ENCODE results near the gene PRKAG2. TPM values are rescaled to one million over a fixed set of nuclear protein-coding genes. Genes with fewer than 3 reads are reported as not detected.
"Not testable (repeated sequence)": the region's sequence is repeated elsewhere in the genome, so short reads cannot be mapped to it uniquely, and the experiment has no call there.

Gene PRKAG2
- total RNA-seq, 1 experiment from 2014 or later, result 28.2 TPM

DNA sequence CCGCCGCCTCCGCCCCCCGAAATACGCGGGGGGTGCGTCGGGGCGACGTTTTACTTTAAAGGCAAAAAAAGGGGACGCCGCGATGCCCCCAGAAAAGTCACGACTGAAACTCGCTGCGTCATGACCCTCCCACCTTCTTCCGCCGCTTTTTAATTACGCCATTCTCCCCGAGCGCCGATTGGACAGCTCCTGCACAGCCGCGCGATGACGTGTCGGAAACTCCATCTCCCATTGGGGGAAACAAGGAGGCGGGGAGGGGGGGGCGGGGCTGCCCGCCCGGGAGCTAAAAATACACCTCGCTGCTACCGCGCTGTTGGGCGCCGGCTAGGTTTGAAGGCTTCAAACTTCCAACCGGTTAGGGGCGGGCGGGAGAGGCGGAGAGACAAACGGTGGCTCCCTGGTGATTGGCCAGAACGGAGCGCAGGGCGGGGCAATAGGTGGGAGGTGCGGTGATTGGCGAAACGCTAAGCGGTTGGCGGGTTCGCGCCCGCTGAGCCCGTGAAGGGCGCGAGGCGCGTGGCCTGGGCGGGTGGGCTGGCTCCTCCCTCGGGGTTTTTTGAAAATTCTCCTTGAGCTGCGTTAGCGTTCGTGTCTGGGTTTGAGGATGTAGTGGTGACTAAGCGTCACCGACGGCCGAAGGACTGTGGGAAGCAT is 357.0 kb downstream of the PRKAG2 start, which contains the start of gene RHEB:
Gene RHEB, minus strand, starts transcription at position 131 of the 654 bp plus-strand sequence. CDS start 384 bp downstream, outside the sequence.
- DNase-seq (ENCODE audit: low read depth in 1 of 2, low spot score in 2 of 2), result peak; percentile 99
- H3K36me3 ChIP-seq, result peaks cover 18% of the 10 kb centered on the region

DNA sequence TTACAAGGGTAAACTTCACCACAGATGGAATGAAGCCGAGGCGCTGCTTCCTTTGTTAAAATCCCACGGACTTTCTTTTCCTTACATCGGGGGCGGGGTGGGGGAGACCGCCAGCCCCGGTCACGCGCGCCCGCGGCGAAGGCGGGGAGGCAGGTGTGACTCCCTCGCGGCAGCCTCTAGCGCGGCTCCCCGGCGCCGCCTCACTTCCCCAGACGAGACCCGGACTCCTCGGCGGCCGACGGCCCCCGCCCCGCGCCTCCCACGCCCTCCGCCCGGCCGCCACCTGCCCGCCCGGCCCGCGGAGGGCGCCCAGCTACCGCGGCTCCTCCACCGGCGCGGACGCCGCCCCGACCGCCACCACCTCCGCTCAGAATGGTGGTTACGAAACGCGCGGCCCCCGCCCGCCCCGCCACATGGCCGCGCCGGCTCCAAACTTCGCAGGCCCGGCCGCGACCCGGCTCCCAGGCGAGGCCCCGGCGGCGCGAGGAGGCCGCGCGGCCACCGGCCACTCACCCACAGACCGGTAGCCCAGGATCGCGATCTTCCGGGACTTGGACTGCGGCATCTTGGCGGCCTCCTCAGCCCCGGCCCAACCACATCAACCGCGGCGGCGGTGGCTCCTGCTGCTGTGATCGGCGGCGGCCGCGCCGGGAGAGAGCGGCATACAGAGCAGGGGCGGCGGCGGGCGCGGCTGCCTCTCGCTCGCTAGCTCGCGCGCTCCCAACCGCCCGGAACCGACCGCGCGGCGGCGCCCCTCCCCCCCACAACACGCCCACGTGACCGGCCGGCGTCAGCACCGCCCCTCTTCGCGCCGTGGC is 357.8 kb downstream of the PRKAG2 start:
- H3K9me3 ChIP-seq (replicated peaks); H3K27me3 ChIP-seq (replicated peaks): not testable (repeated sequence)
- H3K4me1 ChIP-seq (replicated peaks), result peaks cover 33% of the 10 kb centered on the region
- peak; percentile 60 to 64 for DNase-seq (ENCODE audit: low read depth in 1 of 2, low spot score in 2 of 2)
- H3K36me3 ChIP-seq, result peaks cover 18% of the 10 kb centered on the region
- H3K4me3 ChIP-seq, result peak overlapping the region; percentile 100
- peak overlapping the region; percentile 99 for H3K27ac ChIP-seq

More for the DNA sequence above, 357.0 kb downstream of the PRKAG2 start, which contains the start of gene RHEB:
- peaks cover 33% of the 10 kb centered on the region for H3K4me1 ChIP-seq (replicated peaks)
- H3K4me3 ChIP-seq, result peak within 1 kb of the TSS; percentile 100
- peak within 1 kb of the TSS; percentile 99 for H3K27ac ChIP-seq
- H3K27me3 ChIP-seq (replicated peaks), result no peaks in the 10 kb centered on the region
- no peaks in the 10 kb centered on the region for H3K9me3 ChIP-seq (replicated peaks)

DNA sequence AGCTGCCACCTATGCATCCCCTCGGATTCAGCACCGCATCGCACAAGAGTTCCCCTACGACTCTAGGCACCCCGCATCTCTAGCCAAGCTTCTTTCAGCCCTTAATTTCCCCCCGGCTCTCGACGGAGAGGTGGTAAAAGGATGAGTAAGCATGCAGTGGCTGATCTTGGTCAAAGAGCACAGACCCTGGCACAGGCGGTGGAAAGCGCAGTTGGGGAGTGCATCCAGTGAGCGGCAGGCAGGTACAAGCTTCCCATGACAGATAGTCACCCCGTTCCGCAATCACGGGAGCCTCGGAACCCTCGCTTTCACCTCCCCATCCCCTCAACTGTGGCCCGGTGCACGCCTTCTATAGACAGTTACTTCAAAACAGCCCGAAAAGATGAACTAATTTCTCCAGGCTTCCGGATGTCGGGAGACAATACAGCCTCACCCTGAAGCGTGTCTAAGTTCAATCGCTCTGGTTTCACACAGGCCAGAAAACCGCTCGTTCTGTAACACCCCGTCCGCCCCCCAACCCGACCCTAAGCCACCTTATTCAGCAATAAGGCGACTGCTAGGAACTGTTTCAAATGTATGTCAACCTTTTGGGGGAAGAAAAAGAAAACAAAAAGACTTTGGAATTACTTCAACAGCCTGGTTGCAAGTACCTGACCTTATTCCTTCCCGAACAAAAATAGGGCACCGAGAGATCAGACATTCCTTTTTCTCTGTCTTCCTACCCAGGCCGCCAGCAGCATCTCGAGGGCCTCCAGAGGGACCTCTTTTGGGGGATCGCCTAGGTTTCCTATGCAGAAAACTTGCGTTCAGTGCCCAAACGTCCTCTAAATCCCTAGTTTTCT is 358.6 kb downstream of the PRKAG2 start:
- no peaks in the 10 kb centered on the region for H3K27me3 ChIP-seq (replicated peaks)
- H3K4me1 ChIP-seq (replicated peaks), result peaks cover 35% of the 10 kb centered on the region
- H3K27ac ChIP-seq, result peak overlapping the region; percentile 99
- peak overlapping the region; percentile 100 for H3K4me3 ChIP-seq
- no peaks in the 10 kb centered on the region for H3K9me3 ChIP-seq (replicated peaks)
- peak; percentile 57 to 58 for DNase-seq (ENCODE audit: low read depth in 1 of 2, low spot score in 2 of 2)
- H3K36me3 ChIP-seq, result peaks cover 22% of the 10 kb centered on the region

DNA sequence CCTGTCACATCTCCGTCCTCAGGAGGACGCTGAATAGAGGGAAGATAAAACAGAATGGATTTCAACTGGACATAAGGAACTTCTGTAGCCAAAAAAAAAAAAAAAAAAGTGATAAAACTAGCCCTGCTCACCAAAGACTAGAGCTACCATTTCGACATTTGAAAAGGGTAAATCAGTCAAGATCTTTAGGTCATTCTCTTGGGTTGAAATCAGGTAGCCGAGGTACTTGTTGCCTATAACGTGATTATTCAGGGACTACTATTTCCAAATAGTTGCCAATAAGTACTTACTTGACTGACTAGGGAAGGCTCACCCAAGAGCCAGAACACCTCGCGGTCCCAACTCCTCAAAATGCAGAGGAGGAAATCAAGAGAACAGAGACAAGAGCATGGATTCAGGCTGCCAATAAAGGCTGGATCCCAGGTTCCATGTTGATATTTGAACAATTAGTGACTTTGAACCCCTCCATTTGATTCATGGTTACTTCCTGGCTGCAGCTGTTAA is 359.3 kb downstream of the PRKAG2 start:
- peak overlapping the region; percentile 99; the same call in 1 of the 2 replicates for H3K27ac ChIP-seq
- H3K4me3 ChIP-seq, result peak overlapping the region; percentile 100
- peaks cover 28% of the 10 kb centered on the region for H3K36me3 ChIP-seq
- no peaks in the 10 kb centered on the region for H3K27me3 ChIP-seq (replicated peaks)
- DNase-seq (ENCODE audit: low read depth in 1 of 2, low spot score in 2 of 2), result no peak
- peaks cover 37% of the 10 kb centered on the region for H3K4me1 ChIP-seq (replicated peaks)
- no peaks in the 10 kb centered on the region for H3K9me3 ChIP-seq (replicated peaks)

DNA sequence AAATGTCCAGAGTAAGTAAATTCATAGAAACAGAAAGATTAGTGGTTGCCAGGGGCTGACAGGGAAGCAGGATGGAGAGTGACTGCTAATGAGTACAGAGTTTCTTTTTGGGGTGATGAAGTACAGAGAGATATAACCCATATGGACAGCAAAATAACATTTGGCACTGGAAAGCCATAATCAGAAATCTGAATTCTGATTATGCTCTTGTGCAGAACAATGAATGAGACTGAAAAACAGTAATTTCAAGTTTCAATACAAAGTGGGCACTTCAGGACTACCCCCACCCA is 361.7 kb downstream of the PRKAG2 start:
- H3K4me3 ChIP-seq, result no peak overlapping the region
- peaks cover 32% of the 10 kb centered on the region for H3K4me1 ChIP-seq (replicated peaks)
- peaks cover 39% of the 10 kb centered on the region for H3K36me3 ChIP-seq
- H3K27ac ChIP-seq, result no peak overlapping the region
- H3K27me3 ChIP-seq (replicated peaks), result no peaks in the 10 kb centered on the region
- DNase-seq (ENCODE audit: low read depth in 1 of 2, low spot score in 2 of 2), result no peak
- no peaks in the 10 kb centered on the region for H3K9me3 ChIP-seq (replicated peaks)

GRCh38 chr7:151514461-151515275 is 362.2 kb downstream of the PRKAG2 start:
- no peak overlapping the region for H3K4me3 ChIP-seq
- no peaks in the 10 kb centered on the region for H3K9me3 ChIP-seq (replicated peaks)
- no peaks in the 10 kb centered on the region for H3K27me3 ChIP-seq (replicated peaks)
- no peak overlapping the region for H3K27ac ChIP-seq
- peaks cover 42% of the 10 kb centered on the region for H3K36me3 ChIP-seq
- H3K4me1 ChIP-seq (replicated peaks), result peaks cover 37% of the 10 kb centered on the region
- no peak for DNase-seq (ENCODE audit: low read depth in 1 of 2, low spot score in 2 of 2)

DNA sequence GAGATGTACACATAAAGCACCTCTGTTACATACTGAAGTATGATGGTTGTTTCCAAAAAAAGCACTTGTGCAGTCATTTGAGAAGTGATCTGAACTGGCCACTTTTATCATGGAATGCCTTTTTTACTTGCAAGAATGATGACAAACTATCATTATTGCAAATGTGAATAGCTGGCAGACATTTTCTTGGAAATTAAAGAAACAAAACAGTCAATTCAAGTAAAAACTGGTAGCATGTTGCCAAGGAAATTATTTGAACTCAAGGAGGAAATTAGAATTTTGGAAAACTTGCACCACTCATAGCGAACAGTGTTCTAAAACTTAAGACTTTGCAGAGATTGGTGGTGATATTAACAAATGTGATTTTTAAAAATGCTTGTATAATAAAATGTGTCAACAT is 363.8 kb downstream of the PRKAG2 start:
- Histone ChIP-seq H3K9me3 (replicated peaks) (no peaks in the 10 kb centered on the region), H3K27me3 (replicated peaks) (no peaks in the 10 kb centered on the region), H3K4me1 (replicated peaks) (peaks cover 38% of the 10 kb centered on the region), H3K36me3 (peaks cover 33% of the 10 kb centered on the region), H3K27ac (no peak overlapping the region), H3K4me3 (no peak overlapping the region)
- DNase-seq (ENCODE audit: low read depth in 1 of 2, low spot score in 2 of 2), result no peak

DNA sequence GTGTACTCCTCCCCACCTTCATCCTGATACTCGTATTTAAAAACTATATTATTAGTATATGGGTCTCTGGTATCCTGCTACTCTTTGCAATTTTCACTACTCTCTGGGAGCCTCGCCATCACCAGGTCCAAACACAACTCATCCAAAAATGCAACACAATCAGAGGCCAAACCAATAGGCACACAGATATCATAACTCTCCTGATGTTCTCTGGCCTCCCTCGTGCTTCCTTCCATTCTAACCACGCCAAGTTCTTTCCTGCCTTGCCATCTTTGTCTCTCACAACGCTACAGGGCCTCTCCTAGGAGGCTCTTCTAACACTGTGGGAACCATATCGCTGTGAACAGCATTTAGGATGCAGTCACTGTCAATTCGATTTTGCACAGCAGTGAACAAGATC is 364.6 kb downstream of the PRKAG2 start:
- peaks cover 34% of the 10 kb centered on the region for H3K4me1 ChIP-seq (replicated peaks)
- no peak overlapping the region for H3K27ac ChIP-seq
- peaks cover 33% of the 10 kb centered on the region for H3K36me3 ChIP-seq
- H3K9me3 ChIP-seq (replicated peaks), result no peaks in the 10 kb centered on the region
- no peak for DNase-seq (ENCODE audit: low read depth in 1 of 2, low spot score in 2 of 2)
- no peaks in the 10 kb centered on the region for H3K27me3 ChIP-seq (replicated peaks)
- no peak overlapping the region for H3K4me3 ChIP-seq

DNA sequence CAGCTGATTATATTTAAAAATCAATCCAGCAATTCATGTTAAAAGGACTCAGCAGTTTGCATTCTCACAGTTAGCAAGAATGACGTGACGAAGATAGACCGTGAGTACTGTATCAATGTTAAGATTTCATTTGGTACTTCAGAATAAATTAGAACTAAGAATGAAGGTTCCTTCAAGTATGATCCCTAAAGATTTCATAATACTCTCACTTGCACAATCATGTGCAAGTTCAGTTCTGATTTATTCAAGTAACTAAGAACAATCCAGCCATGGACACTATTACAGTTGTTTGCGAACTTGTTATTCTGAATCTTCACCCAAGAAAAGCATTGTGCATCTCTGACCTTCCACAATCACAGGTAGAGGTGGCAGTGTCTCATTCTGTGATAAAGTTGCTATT is 365.0 kb downstream of the PRKAG2 start:
- Histone ChIP-seq H3K4me3 (no peak overlapping the region), H3K27ac (no peak overlapping the region), H3K36me3 (peaks cover 33% of the 10 kb centered on the region), H3K9me3 (replicated peaks) (no peaks in the 10 kb centered on the region), H3K4me1 (replicated peaks) (peaks cover 31% of the 10 kb centered on the region), H3K27me3 (replicated peaks) (no peaks in the 10 kb centered on the region)
- DNase-seq (ENCODE audit: low read depth in 1 of 2, low spot score in 2 of 2), result no peak

- H3K36me3 ChIP-seq, result peaks cover 29% of the 10 kb centered on the region
- no peak for DNase-seq (ENCODE audit: low read depth in 1 of 2, low spot score in 2 of 2)
- H3K4me3 ChIP-seq, result no peak overlapping the region
- H3K9me3 ChIP-seq (replicated peaks), result no peaks in the 10 kb centered on the region
- H3K27me3 ChIP-seq (replicated peaks), result no peaks in the 10 kb centered on the region
- no peak overlapping the region for H3K27ac ChIP-seq
- H3K4me1 ChIP-seq (replicated peaks), result peaks cover 27% of the 10 kb centered on the region
Observed at GRCh38 chr7:151511270-151511669, 365.6 kb downstream of the PRKAG2 start.

GRCh38 chr7:151509670-151510333 is 367.1 kb downstream of the PRKAG2 start:
- Histone ChIP-seq H3K27me3 (replicated peaks) (no peaks in the 10 kb centered on the region), H3K4me1 (replicated peaks) (peaks cover 15% of the 10 kb centered on the region), H3K9me3 (replicated peaks) (no peaks in the 10 kb centered on the region), H3K27ac (no peak overlapping the region), H3K4me3 (no peak overlapping the region), H3K36me3 (peaks cover 23% of the 10 kb centered on the region)
- DNase-seq (ENCODE audit: low read depth in 1 of 2, low spot score in 2 of 2), result no peak

- no peak overlapping the region for H3K4me3 ChIP-seq
- DNase-seq (ENCODE audit: low read depth in 1 of 2, low spot score in 2 of 2), result no peak
- H3K4me1 ChIP-seq (replicated peaks), result peaks cover 21% of the 10 kb centered on the region
- H3K9me3 ChIP-seq (replicated peaks), result no peaks in the 10 kb centered on the region
- no peaks in the 10 kb centered on the region for H3K27me3 ChIP-seq (replicated peaks)
- H3K27ac ChIP-seq, result no peak overlapping the region
- peaks cover 23% of the 10 kb centered on the region for H3K36me3 ChIP-seq
Observed at GRCh38 chr7:151508991-151509390, 367.9 kb downstream of the PRKAG2 start.
